NCI-H1436 (cell line): ENCODE measurements around the gene POLL.
"Not testable (repeated sequence)": the region's sequence is repeated elsewhere in the genome, so short reads cannot be mapped to it uniquely, and the experiment has no call there.

Experiments used
- DNase-seq: peaks from one replicate; lab custom pipeline; 2025; lab: John Stamatoyannopoulos, UW

POLL gene

DNA sequence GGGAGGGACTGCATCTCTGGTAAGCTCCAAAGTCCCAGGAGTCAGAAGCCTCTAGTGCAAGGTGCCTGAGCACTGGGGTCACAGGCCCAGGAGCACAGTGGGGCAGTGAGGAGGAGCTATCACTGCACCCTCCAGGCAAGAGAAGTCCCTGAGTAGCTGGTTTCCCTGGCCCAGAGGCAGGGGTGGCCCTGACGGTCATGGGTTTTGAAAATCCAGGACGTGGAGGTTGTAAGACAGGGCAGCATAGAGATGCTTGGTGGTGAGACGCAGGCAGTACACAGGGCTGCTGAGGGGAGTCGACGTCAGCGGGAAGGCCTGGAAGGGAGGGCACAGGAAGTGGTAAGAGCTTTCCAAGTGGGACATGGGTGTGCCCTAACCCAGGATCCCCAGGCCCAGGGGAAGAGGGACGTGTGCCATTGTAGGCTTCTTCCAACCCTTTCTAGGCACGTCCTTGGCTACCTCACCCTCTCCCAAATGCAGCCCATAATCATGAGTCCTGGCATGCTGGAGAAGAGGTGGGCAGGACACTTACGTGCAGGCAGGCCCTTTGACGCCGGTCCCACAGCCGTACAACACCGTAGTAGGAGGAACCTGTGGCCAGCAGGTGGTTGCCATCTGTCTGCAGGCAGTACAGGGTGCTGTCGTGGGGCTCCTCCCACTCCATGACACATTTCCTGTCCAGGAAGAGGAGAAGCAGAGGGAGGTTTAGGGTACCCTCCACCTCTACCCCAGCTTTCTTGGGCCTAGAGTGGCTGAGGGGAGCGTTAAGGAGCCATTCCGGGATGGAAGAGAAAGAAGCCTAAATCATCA, 23.2 kb upstream of the POLL start:
- DNase-seq = no peak

GRCh38 chr10:101609481-101609880, 21.4 kb upstream of the POLL start:
- DNase-seq = no peak

DNA sequence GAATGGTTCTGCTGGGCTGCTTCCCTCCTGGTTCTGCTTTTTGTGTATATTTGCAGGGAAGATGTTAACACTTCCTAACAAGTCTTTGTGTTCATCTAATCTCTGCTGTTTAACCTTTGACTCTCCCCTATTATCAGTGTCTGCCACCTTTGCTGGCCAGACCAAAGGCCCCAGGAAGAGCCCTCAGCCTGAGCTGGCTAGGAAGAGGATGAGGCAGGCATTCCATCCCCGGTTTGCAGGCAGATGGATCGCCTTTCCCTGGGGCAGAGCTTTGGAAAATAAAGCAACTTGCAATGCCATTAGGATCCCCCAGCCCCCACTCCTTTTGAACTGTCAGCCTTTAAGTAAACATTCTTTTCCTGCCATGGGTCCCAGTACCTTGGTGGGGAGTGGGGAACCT, 19.1 kb upstream of the POLL start:
- no peak for DNase-seq

DNA sequence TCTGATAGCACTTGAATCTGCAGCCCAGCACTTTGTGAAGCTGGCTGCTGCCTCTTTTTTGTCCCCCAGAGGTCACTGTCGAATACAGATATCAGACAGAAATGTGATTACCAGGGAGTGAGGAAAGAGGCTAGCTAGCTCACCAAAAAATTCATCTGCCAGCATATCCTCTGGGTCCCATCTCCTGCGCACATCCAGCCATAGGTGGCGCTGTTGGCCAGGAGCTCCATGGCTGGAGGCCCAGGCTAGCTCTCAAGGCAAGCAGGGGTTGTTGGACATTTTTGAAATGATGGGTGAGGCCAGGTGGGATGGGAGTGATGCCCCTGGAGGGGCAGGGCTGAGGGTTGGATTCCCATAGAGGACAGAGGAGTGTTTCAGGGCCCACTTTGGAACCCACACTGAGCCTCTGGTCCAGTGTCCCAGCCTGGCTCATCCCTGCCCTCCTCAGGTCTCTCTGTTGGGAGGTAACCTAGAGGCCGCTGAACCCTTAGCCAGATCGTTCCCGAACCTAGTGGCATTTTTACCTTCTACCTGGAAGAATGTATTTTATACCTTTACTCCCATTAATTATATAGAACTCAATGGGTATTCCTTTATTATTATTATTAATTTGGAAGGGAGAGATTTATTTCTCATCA, 14.8 kb upstream of the POLL start:
- DNase-seq = peak; percentile 63

- no peak for DNase-seq
Measured at GRCh38 chr10:101601541-101601940, 13.5 kb upstream of the POLL start.

DNA sequence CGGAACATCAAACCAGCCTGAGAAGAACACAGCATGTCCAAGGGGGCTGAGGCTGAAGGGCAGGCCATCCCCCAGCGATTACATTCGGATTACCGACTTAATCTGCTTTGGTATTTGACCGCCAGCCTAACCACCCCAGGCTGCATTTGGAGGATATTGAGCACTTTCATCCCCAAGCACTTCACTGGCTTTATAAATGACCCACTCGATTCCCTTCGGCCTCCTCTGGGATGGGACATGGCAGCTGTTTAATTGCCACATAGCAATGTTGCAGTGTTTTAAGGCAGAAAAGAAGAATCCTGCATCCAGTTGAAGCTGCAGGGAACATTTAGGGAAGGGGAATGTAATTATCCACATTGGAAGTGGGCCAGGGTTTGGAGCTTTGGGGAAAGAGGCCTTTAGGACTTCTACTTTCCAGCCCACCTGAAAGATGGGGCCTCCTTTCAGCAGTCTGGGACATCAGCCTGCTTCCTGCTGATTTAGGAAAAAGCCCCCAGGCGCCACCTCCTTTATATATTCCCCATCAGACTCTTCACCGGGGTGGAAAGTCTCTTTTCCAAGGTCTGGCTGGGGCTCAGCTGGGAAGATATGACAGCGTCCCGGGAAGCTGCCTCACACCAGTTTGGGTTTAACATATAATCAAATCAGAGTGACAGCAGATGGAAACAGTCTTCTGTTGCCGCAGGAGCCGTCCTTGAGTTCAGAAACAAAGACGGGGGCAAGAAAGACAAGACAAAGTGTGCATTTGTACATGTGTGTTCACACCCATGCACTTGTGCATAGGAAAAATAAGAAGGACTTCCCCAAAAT, 9.2 kb upstream of the POLL start:
- no peak for DNase-seq

DNA sequence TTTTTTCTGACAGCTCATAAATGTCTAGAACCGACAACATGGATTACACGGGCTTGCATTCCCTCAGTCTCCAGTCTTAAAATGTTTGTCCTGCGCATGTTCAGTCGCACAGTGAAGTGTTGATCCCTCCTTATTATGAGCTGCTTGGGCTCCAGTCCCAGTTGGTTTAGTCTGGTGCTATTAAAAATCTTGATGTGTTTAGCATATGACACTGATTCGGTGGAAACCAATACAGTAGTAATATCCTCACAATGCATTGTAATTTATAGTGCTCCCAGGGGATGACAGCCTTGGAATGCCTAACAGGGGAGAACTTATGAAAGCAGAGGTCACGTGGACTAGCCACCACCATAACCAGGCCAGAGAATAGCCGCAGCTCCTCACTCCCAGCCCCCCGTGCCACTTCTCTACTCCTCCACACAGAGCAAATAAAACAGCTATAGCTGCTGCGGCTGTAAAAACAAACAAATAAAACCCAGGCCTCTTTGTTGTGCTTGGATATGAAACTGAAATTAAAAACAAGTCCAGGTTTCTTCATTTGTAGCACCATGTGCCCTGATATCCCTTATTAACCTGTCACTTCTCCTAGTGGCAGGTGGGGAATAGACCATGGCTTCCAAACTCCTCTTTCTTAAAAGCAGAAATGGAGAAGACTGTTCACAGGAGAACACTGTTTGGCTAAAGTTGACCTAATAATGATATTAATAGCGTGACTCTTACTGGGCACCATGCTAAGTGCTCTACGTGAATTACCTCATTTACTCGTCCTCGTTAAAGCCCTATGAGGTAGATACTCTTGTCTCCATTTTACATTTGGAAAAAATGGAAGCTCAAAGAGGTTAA, 7.8 kb upstream of the POLL start:
- DNase-seq = no peak

- DNase-seq = not testable (repeated sequence)
Measured at GRCh38 chr10:101593331-101593730, 5.3 kb upstream of the POLL start.

GRCh38 chr10:101588879-101589278, 822 bp upstream of the POLL start:
- no peak for DNase-seq

GRCh38 chr10:101585841-101586240, 2.2 kb downstream of the POLL start:
- no peak for DNase-seq

DNA sequence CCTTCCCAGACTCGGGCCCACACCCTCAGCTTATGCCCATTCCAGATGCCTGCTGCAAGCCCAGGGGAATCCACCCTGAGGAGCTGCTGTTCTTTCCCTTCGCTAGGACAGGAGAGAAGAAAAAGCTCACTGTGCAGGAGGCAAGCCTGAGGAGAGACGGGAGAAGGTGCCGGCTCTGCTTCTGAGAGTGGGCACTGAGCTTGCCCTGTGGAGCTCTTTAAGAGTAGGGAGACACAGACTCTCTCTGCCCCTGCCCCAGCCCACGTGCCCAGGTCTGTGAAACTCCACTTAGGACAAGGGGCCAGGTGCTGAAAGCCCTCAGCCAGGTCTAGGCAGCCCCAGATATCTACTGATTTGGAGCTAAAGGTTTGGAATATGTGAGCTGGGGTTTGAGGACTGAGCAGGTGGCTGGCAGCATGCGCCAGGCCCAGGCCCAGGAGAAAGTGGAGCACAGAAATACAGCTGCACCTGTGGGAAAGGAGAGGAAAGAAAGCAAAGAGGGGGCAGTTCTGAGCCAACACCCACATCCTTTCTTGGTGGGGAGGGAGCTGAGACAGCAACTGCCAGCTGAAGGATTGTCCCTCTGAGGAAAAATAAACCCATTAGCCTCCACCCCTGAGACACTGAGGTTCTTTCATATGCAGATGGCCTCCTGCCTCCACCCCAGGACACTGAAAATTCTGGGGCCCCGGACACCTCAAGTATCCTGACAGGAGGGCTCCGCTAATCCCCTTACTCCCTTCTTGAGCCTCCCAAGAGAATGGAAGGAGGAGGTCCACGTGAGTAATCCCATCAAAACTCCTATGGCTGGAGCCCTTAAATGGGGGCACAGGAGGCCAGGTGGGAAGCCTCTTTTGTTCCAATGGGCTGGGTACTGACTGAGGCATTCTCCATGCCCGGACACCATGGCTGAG, 7.3 kb downstream of the POLL start:
- DNase-seq = no peak

GRCh38 chr10:101579516-101579870, 8.6 kb downstream of the POLL start:
- no peak for DNase-seq

GRCh38 chr10:101578803-101579515, 9.1 kb downstream of the POLL start:
- no peak for DNase-seq

DNA sequence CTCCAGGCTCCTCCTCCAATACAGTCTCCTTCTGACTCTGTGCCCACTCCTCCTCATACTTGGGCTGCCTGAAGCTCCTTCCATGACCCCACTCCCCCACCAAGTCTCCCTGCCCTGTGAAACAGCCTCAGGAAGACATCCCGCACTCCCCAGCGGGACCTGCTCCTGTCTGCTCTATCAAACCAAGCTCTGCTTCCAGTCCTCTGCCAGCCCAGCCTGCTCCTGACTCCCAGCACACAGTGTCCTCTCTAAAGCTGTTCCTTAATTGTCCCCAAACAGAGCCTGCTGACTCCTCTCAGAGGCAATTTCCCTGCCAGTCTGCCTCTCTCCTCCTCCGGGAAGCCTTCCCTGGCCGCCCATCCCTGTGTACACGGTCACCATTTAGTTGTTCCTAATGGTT, 9.9 kb downstream of the POLL start:
- no peak for DNase-seq

GRCh38 chr10:101577121-101577871, 10.8 kb downstream of the POLL start:
- DNase-seq = no peak

- no peak for DNase-seq
Measured at GRCh38 chr10:101576211-101576863, 11.7 kb downstream of the POLL start.

DNA sequence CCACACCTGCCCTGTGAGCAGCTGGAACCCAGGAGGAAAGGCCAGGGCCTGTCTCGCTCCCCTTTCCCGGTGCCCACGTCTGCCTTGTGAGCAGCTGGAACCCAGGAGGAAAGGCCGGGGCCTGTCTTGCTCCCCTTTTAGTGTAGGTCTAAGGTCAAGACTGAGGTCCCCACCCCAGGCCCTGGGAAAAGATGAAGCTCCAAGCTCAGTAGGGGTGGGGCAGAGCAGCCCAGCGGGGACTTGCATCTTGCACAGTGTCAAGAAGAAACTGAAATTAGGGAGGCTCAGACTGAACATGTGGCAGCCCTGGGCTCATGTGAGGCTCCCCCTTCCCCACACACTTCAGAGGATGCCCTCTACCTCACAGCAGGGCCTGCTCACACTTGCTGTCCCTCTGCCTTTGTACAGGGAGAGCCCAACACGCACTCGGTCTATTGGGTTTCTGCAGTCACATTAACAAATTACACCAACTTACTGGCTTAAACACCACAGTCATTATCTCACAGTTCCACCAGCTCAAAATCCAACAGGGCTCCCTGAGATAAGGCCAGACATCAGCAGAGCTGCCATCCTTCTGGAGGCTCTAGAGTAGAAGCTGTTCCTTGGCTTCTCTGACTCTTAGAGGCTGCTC, 12.4 kb downstream of the POLL start:
- DNase-seq = no peak

GRCh38 chr10:101575091-101575490, 13.0 kb downstream of the POLL start:
- DNase-seq = no peak
